SK-N-SH (cell line): ENCODE results near the gene HSPBP1. TPM values are rescaled to one million over a fixed set of nuclear protein-coding genes. Genes with fewer than 3 reads are reported as not detected.

Experiments used
- CTCF ChIA-PET: fragments of 300-600, 350-600 bp; formaldehyde crosslinking; extraction: SDS; loops from one replicate; lab custom pipeline; 2021; lab: Yijun Ruan, JAX
- POLR2A ChIA-PET: fragments of 350-600 bp; sonication (Branson Sonifier 250); formaldehyde crosslinking; extraction: SDS; loops from one replicate; lab custom pipeline; 2020; ENCODE audit warnings: antibody characterized with exemption, inconsistent platforms; lab: Yijun Ruan, JAX
- DNase-seq: peaks from one replicate; pipeline ENCODE4 v3.0.0; 2012
- H2AFZ ChIP-seq: fragments of 200-600 bp; sonication (generic); 2 replicates; pipeline ENCODE4 v1.8.1; 2016; ENCODE audit warnings: antibody characterized with exemption, mild to moderate bottlenecking, low read depth
- H3F3A ChIP-seq: fragments of 200-600 bp; sonication (generic); replicated peaks from 2 replicates; pipeline ENCODE3; 2016; ENCODE audit warnings: antibody characterized with exemption, mild to moderate bottlenecking; ENCODE audit not compliant: insufficient read depth
- H3K27ac ChIP-seq, 2 experiments: fragments of 200-500 bp in 1 of 2; fragments of 200-600 bp in 1 of 2; sonication (Bioruptor generic) in 1 of 2; sonication (generic), shearing (Covaris generic) in 1 of 2; 2 replicates each; pipeline versions ENCODE4 v1.5.1 to v1.6.1; 2014 to 2016; ENCODE audit warnings: low read depth in 2 of 2, inconsistent platforms in 1 of 2, low read length in 1 of 2, mild to moderate bottlenecking in 1 of 2, mixed read lengths in 1 of 2
- H3K27me3 ChIP-seq: fragments of 200-600 bp; sonication (generic), shearing (Covaris generic); 2 replicates; pipeline ENCODE4 v1.6.1; 2016; ENCODE audit warnings: mixed run types; ENCODE audit not compliant: insufficient read depth
- H3K36me3 ChIP-seq, 2 experiments: fragments of 200-500 bp in 1 of 2; fragments of 200-600 bp in 1 of 2; sonication (Bioruptor generic) in 1 of 2; sonication (generic) in 1 of 2; replicated peaks in 1 of 2; 2 replicates each; pipeline versions ENCODE3 to v1.5.1; 2014 to 2016; ENCODE audit warnings: low read length in 1 of 2, mild to moderate bottlenecking in 1 of 2; ENCODE audit not compliant: insufficient read depth in 2 of 2, control insufficient read depth in 1 of 2
- H3K4me1 ChIP-seq, 2 experiments: fragments of 200-500 bp in 1 of 2; fragments of 200-600 bp in 1 of 2; sonication (Bioruptor generic) in 1 of 2; sonication (generic), shearing (Covaris generic) in 1 of 2; 2 replicates each; pipeline versions ENCODE4 v1.5.1 to v1.6.1; 2014 to 2016; ENCODE audit warnings: low read depth in 1 of 2, low read length in 1 of 2, mixed run types in 1 of 2; ENCODE audit not compliant: insufficient read depth in 2 of 2, control insufficient read depth in 1 of 2
- H3K4me2 ChIP-seq: fragments of 200-600 bp; sonication (generic), shearing (Covaris generic); 2 replicates; pipeline ENCODE4 v1.6.1; 2017; ENCODE audit warnings: mixed run types
- H3K4me3 ChIP-seq, 2 experiments: fragments of 200-500 bp in 1 of 2; fragments of 200-600 bp in 1 of 2; sonication (Bioruptor generic) in 1 of 2; sonication (generic), shearing (Covaris generic) in 1 of 2; 2 replicates each; pipeline versions ENCODE4 v1.5.1 to v1.8.1; 2014 to 2016; ENCODE audit warnings: low read depth in 2 of 2, inconsistent platforms in 1 of 2, low read length in 1 of 2, mild to moderate bottlenecking in 1 of 2, mixed read lengths in 1 of 2, moderate library complexity in 1 of 2
- H3K79me2 ChIP-seq: fragments of 200-600 bp; sonication (generic); 2 replicates; pipeline ENCODE4 v1.8.1; 2017; ENCODE audit warnings: mild to moderate bottlenecking; ENCODE audit not compliant: insufficient read depth
- H3K9ac ChIP-seq: fragments of 200-600 bp; sonication (generic); 2 replicates; pipeline ENCODE4 v1.6.1; 2017; ENCODE audit warnings: mixed run types
- H3K9me2 ChIP-seq: fragments of 200-600 bp; sonication (generic); 2 replicates; pipeline ENCODE4 v1.6.1; 2017; ENCODE audit warnings: mixed run types
- H3K9me3 ChIP-seq: fragments of 200-600 bp; sonication (generic); 2 replicates; pipeline ENCODE4 v1.6.1; 2017; ENCODE audit warnings: mixed run types, mild to moderate bottlenecking, moderate library complexity
- H4K20me1 ChIP-seq: fragments of 200-600 bp; sonication (generic); 2 replicates; pipeline ENCODE4 v1.6.1; 2017; ENCODE audit warnings: mild to moderate bottlenecking, mixed run types; ENCODE audit not compliant: insufficient read depth
- CTCF ChIP-seq: fragments of 200-600 bp; sonication (generic); IDR thresholded peaks from 2 replicates; pipeline ENCODE4 v1.6.1; 2017; ENCODE audit warnings: antibody characterized with exemption, mild to moderate bottlenecking, moderate library complexity
- EP300 ChIP-seq, 2 experiments: IDR thresholded peaks; 2 replicates each; pipeline versions ENCODE4 v1.4.0 to v1.6.1; 2012; ENCODE audit warnings: borderline replicate concordance in 1 of 2, low read depth in 1 of 2, low read length in 1 of 2
- FOSL2 ChIP-seq: IDR thresholded peaks from 2 replicates; pipeline ENCODE4 v1.4.0; 2012; ENCODE audit warnings: low read depth, mild to moderate bottlenecking, moderate library complexity, borderline replicate concordance
- FOXJ3 ChIP-seq: sonication (generic); formaldehyde crosslinking; IDR thresholded peaks from 2 replicates; pipeline ENCODE4 v1.5.1; 2020; ENCODE audit warnings: mild to moderate bottlenecking, missing genetic modification reagents
- MXI1 ChIP-seq: IDR thresholded peaks from 2 replicates; pipeline ENCODE4 v1.6.1; 2012; ENCODE audit warnings: mild to moderate bottlenecking, low read depth, low read length, improper control_type of control experiment
- NFIC ChIP-seq: IDR thresholded peaks from 2 replicates; pipeline ENCODE4 v1.4.0; 2012; ENCODE audit warnings: borderline replicate concordance
- RAD21 ChIP-seq: IDR thresholded peaks from 2 replicates; pipeline ENCODE4 v1.6.1; 2012; ENCODE audit warnings: mild to moderate bottlenecking, low read length
- RXRA ChIP-seq: IDR thresholded peaks from 2 replicates; pipeline ENCODE4 v1.4.0; 2012; ENCODE audit warnings: low read depth, mild to moderate bottlenecking, borderline replicate concordance
- SIN3A ChIP-seq: IDR thresholded peaks from 2 replicates; pipeline ENCODE4 v1.6.1; 2012; ENCODE audit warnings: low read depth, mild to moderate bottlenecking, low read length, moderate library complexity, borderline replicate concordance
- TAF1 ChIP-seq: IDR thresholded peaks from 2 replicates; pipeline ENCODE4 v1.6.1; 2012; ENCODE audit warnings: low read depth, mild to moderate bottlenecking, low read length, moderate library complexity, borderline replicate concordance
- TCF12 ChIP-seq: IDR thresholded peaks from 2 replicates; pipeline ENCODE4 v1.4.0; 2012
- USF1 ChIP-seq: IDR thresholded peaks from 2 replicates; pipeline ENCODE4 v1.4.0; 2012; ENCODE audit warnings: low read depth, borderline replicate concordance
- YY1 ChIP-seq: IDR thresholded peaks from 2 replicates; pipeline ENCODE4 v1.4.0; 2012; ENCODE audit warnings: low read depth, mild to moderate bottlenecking
- WGBS: methylation state at CpG from one replicate; pipeline ENCODE4 v1.1.6; 2017; ENCODE audit warnings: low lambda C conversion rate; 5-methylcytosine and 5-hydroxymethylcytosine counted together
- polyA plus RNA-seq, 3 experiments: library from polyadenylated mRNA; depleted of rRNA; stranded (reverse); fragments of >200 nt; gene quantifications; 2 replicates each; pipeline ENCODE4 v1.2.3, GENCODE V29; 2012
- TF ChIP-seq, protein P1 (sequence below): IDR thresholded peaks from 2 replicates; pipeline ENCODE4 v1.6.1; 2012; ENCODE audit warnings: mild to moderate bottlenecking, low read depth, low read length, moderate library complexity

The HSPBP1 gene
- polyA plus RNA-seq, 1 of the 3 experiments (the other 2 are of a cell fraction): 55.4 TPM

DNA sequence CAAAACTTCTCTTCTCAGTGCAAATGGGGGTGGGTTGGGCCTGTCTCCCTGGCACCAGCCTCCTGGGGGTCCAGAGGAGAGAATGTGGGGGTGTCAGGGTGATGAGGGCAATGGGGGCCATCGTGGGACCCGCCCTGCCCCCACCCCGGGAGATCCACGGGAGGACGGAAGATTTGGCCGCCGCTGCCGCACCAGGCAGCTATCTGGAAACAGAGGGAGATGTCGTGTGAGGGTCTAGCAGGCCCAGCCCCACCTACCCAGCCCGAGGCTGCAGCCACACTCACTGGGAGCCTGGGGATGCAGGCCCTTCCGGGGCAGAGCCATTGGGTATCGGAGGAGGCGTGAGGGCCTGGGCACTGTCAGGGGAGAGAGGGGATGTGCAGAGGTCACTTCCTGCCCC, 49.6 kb downstream of the HSPBP1 start:
- H3K79me2 ChIP-seq: no peaks in the 10 kb centered on the region
- no peaks in the 10 kb centered on the region for H3K27me3 ChIP-seq
- H4K20me1 ChIP-seq: peaks cover 16% of the 10 kb centered on the region; the same call in 1 of the 2 replicates
- H3K4me2 ChIP-seq: no peak overlapping the region
- WGBS: 90% methylated on average over 12 of the region's 13 CpGs
- no peak overlapping the region; a peak in 1 of 4 replicates for H3K27ac ChIP-seq
- no peaks in the 10 kb centered on the region for H3K9me3 ChIP-seq
- CTCF ChIA-PET: interaction anchor here (1.0 kb wide), 1 partner anchor 89 kb away, joined by 3 read pairs; no protein-coding TSS in a partner anchor
- no peaks in the 10 kb centered on the region for H3K9me2 ChIP-seq
- TF ChIP-seq RXRA (no peak), FOXJ3 (CRISPR knock-in tag) (no peak), CTCF (no peak), NFIC (no peak), USF1 (no peak), SIN3A (no peak), RAD21 (no peak)
- TF ChIP-seq, protein P1, sequence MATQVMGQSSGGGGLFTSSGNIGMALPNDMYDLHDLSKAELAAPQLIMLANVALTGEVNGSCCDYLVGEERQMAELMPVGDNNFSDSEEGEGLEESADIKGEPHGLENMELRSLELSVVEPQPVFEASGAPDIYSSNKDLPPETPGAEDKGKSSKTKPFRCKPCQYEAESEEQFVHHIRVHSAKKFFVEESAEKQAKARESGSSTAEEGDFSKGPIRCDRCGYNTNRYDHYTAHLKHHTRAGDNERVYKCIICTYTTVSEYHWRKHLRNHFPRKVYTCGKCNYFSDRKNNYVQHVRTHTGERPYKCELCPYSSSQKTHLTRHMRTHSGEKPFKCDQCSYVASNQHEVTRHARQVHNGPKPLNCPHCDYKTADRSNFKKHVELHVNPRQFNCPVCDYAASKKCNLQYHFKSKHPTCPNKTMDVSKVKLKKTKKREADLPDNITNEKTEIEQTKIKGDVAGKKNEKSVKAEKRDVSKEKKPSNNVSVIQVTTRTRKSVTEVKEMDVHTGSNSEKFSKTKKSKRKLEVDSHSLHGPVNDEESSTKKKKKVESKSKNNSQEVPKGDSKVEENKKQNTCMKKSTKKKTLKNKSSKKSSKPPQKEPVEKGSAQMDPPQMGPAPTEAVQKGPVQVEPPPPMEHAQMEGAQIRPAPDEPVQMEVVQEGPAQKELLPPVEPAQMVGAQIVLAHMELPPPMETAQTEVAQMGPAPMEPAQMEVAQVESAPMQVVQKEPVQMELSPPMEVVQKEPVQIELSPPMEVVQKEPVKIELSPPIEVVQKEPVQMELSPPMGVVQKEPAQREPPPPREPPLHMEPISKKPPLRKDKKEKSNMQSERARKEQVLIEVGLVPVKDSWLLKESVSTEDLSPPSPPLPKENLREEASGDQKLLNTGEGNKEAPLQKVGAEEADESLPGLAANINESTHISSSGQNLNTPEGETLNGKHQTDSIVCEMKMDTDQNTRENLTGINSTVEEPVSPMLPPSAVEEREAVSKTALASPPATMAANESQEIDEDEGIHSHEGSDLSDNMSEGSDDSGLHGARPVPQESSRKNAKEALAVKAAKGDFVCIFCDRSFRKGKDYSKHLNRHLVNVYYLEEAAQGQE: no peak
- TF ChIP-seq, all 33 proteins: peak for 0
- H3K36me3 ChIP-seq: peaks cover 7 to 70% of the 10 kb centered on the region in 2 experiments
- DNase-seq: no peak
- H3K4me1 ChIP-seq: peaks cover 0 to 36% of the 10 kb centered on the region in 2 experiments; a peak in 1 of 4 replicates
- POLR2A ChIA-PET: no interaction called here
- no peak overlapping the region for H2AFZ ChIP-seq
- H3K4me3 ChIP-seq: no peak overlapping the region
- H3F3A ChIP-seq: no peaks in the 10 kb centered on the region
- H3K9ac ChIP-seq: no peak overlapping the region

- no peak overlapping the region for H2AFZ ChIP-seq
- TF ChIP-seq USF1 (no peak), YY1 (no peak), SIN3A (no peak), MXI1 (no peak), EP300 (IDR thresholded peaks at IDR 0.05; ENCODE audit: borderline replicate concordance in 1 of 2, low read depth in 1 of 2, low read length in 1 of 2) (no peak), FOSL2 (no peak), TCF12 (no peak), TAF1 (no peak), CTCF (no peak)
- TF ChIP-seq, all 33 proteins: peak for 0
- H3K27ac ChIP-seq: no peak overlapping the region; a peak in 1 of 4 replicates
- H3K4me1 ChIP-seq: peaks cover 0 to 38% of the 10 kb centered on the region in 2 experiments; a peak in 1 of 4 replicates
- no peaks in the 10 kb centered on the region for H3K9me2 ChIP-seq
- no peaks in the 10 kb centered on the region for H3F3A ChIP-seq
- H3K4me3 ChIP-seq: no peak overlapping the region
- no peak overlapping the region for H3K9ac ChIP-seq
- CTCF ChIA-PET: interaction anchor here (1.0 kb wide), 1 partner anchor 89 kb away, joined by 3 read pairs; no protein-coding TSS in a partner anchor
- DNase-seq: no peak
- H3K4me2 ChIP-seq: no peak overlapping the region
- WGBS: 95% methylated on average over 6 of the region's 17 CpGs
- no peaks in the 10 kb centered on the region for H3K9me3 ChIP-seq
- no peaks in the 10 kb centered on the region for H3K79me2 ChIP-seq
- POLR2A ChIA-PET: no interaction called here
- H4K20me1 ChIP-seq: peaks cover 16% of the 10 kb centered on the region; the same call in 1 of the 2 replicates
- peaks cover 7 to 66% of the 10 kb centered on the region in 2 experiments for H3K36me3 ChIP-seq
- H3K27me3 ChIP-seq: no peaks in the 10 kb centered on the region
Measured at GRCh38 chr19:55229789-55230182, 50.1 kb downstream of the HSPBP1 start.
